Endometrium (tissue), 2 donors: ENCODE measurements around the gene TBC1D32.
"Not testable (repeated sequence)": the region's sequence is repeated elsewhere in the genome, so short reads cannot be mapped to it uniquely, and the experiment has no call there.

Source experiments
- FAIRE-seq: peaks from 2 replicates; lab custom pipeline; 2012; peaks lifted over from hg19 to GRCh38; lab: Jason Lieb, UNC
- donor health status: control.
- donor health status: control.

The TBC1D32 gene, protein sequence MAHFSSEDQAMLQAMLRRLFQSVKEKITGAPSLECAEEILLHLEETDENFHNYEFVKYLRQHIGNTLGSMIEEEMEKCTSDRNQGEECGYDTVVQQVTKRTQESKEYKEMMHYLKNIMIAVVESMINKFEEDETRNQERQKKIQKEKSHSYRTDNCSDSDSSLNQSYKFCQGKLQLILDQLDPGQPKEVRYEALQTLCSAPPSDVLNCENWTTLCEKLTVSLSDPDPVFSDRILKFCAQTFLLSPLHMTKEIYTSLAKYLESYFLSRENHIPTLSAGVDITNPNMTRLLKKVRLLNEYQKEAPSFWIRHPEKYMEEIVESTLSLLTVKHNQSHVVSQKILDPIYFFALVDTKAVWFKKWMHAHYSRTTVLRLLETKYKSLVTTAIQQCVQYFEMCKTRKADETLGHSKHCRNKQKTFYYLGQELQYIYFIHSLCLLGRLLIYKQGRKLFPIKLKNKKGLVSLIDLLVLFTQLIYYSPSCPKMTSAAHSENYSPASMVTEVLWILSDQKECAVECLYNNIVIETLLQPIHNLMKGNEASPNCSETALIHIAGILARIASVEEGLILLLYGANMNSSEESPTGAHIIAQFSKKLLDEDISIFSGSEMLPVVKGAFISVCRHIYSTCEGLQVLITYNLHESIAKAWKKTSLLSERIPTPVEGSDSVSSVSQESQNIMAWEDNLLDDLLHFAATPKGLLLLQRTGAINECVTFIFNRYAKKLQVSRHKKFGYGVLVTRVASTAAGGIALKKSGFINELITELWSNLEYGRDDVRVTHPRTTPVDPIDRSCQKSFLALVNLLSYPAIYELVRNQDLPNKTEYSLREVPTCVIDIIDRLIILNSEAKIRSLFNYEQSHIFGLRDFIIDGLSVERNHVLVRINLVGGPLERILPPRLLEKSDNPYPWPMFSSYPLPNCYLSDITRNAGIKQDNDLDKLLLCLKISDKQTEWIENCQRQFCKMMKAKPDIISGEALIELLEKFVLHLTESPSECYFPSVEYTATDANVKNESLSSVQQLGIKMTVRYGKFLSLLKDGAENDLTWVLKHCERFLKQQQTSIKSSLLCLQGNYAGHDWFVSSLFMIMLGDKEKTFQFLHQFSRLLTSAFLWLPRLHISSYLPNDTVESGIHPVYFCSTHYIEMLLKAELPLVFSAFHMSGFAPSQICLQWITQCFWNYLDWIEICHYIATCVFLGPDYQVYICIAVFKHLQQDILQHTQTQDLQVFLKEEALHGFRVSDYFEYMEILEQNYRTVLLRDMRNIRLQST

DNA sequence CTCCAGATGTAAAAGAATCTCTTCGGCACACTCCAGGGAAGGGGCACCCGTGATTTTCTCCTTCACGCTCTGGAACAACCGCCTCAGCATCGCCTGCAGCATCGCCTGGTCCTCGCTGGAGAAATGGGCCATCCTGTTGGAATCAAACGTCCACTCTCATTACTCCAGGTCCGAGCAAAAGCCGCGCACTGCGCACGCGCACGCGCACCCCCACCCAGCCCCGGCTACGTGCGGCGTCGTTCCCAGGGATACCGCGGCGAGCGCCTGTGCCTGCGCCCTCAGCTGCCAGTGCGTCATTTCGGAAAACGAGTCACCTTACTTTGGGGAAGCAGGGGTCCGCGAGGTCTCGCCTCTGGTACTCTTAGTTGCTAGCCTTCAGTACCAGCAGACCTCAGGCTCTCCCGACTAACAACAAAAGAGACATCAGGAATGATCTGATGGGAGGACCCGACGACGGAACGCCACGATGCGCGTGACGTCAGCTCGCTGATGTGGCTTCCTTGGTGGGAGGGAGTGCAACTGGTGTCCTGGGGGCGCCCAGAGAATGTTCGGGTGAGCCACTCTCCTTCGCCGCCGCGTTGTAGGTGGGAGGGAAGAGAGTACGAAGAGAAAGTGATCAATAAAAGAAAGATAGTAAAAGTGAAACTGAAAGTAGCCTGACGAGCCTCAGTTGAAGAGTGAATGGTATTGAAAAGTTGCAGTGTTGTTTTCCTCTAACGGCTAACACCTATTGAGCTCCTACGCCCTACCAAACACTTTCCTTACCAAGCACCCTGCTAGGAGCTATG is at the start of gene TBC1D32:
TSS of gene TBC1D32 (minus strand) at position 182 of the 788 bp plus-strand sequence. CDS start at position 132, 50 bp downstream.
- FAIRE-seq = peak; percentile 8

DNA sequence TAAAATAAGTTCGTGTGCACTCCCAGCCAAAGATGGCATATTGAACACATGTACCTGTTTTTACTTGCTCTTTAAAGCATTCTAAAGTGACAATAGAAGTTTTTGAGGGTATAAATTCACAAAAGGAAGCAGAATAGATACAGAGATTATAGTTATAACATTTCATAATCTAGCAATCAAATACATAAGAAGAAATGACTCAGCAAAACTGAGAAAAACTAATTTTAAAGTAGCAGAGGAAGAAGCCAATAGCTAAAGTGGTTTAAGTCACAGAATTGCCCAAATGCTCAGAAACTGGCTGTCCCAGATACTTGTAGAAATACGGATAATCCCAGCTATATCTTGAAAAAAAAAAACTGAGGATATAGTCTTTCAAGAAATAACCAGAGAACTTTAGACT is 49.2 kb upstream of the TBC1D32 start:
- no peak for FAIRE-seq

DNA sequence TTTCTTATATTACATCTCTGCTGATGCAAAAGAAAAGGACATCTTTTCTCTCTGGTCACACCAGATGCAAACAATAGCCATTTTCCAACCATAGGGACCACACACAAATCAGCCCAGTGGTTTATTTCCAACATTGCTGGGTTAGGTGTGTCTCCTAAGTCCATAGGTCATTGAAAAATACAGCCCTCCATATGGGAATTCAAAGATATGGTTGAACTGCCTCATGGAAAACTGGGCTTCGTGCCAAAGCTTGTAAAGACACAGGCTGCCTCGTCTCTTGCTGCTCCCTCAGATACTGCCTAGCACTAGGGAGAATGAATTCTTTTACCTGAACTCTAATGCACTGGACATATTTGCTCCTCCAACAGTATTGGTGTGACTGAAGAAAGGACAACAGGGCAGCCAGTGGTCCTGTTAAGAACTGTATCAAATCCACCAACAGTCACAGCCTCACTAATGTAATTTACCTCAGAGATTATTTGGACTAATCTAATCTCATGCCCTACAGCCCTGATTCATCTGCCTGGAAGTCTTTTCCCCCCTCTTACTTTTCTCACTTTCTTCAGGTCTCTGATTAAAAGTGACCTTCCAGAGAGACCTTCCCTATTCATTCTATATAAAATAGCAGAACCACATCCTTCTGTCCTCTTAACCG is 48.3 kb upstream of the TBC1D32 start:
- FAIRE-seq = peak; percentile 18

DNA sequence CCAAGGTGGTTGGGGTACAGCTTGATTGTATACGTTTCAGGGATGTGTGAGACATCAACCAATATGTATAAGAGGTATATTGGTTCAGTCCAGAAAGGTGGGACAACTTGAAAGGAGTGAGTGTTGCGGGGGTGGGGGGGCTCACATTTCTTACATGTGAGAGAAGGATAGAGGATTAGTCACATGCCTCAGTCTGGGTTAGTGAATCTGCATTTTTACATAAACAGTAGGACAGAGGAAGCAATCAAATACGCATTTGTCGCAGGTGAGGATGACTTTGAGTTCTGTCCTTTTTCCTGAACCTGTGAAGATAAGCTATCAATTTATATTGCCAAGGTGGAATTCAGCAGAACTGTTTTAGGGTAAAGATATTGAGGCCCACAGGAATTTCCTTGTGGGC is 42.1 kb upstream of the TBC1D32 start:
- no peak for FAIRE-seq

DNA sequence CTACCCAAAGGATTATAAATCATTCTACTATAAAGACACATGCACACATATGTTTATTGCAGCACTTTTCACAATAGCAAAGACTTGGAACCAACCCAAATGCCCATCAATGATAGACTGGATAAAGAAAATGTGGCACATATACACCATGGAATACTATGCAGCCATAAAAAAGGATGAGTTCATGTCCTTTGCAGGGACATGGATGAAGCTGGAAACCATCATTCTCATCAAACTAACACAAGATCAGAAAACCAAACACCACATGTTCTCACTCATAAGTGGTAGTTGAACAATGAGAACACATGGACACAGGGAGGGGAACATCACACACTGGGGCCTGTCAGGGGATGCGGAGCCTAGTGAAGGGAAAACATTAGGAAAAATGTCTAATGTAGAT is 39.9 kb upstream of the TBC1D32 start:
- not testable (repeated sequence) for FAIRE-seq

DNA sequence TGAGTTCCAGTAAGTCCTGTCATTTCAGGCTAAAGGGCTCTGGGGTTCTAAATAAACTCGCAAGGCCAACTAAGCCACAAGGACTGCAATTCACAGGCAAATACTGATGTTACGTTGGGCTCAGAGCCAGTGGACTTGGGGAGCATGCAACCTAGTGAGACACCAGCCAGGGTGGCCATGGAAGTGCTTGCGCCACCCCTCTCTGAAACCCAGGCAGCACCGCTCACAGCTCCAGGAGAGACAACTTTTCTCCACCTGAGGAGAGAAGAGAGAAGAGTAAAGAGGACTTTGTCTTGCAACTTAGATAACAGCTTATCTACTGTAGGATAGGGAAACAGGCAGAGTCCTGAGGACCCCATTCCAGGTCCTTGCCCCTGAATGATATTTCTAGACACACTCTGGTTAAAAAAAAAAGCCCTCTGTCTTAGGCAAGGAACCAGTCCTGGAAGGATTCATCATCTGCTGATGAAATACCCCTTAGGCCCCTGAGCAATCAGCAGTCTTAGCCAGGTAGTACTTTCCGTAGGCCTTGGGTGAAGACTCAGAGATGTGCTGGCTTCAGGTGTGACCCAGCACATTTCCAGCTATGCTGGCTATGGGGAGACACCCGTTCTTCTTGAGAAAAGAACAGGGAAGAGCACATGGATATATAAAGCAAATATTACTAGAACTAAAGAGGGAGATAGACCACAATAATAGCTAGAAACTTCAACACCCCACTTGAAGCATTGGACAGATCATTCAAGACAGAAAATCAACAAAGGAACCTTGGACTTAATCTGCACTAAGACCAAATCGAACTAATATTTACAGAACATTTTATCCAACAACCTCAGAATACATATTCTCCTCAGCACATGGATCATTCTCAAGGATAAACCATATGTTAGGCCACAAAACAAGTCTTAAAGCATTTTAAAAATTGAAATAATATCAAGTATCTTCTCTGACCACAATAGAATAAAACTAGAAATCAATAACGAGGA is 31.5 kb upstream of the TBC1D32 start:
- no peak for FAIRE-seq

DNA sequence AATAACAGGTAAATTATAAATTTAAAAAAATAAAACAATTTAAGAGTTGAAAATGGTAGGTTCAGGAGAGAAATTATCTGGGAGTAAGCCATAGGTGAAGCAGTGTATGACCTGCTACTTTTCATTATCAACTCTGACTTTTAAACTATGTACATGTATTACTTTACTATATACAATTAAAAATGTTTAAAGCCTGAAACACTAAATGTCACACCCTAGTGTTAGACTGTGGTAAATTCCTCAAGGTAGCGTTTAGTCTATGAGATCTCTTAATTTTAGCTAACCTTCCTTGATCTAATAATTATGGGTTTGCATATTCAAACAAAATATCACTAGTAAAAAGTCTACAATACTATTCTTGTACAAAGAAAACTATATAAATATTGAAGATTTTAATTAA is 22.3 kb upstream of the TBC1D32 start:
- FAIRE-seq = peak; percentile 62

DNA sequence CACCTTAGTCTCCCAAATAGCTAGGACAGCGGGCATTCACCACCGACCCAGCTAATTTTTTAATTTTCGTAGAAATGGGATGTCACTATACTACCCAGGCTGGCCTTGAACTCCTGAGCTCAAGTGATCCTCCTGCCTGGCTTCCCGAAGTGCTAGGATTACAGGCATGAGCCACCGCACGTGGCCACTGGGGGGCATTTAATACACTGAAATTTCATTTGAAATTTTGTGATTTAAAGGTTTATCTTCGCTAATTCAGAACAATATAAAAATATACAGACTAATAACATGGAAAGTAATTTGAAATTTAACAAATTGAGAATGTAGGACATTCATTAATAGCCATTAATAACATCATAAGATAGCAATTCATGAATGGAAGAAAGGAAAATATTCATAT is 20.5 kb upstream of the TBC1D32 start:
- FAIRE-seq = no peak

DNA sequence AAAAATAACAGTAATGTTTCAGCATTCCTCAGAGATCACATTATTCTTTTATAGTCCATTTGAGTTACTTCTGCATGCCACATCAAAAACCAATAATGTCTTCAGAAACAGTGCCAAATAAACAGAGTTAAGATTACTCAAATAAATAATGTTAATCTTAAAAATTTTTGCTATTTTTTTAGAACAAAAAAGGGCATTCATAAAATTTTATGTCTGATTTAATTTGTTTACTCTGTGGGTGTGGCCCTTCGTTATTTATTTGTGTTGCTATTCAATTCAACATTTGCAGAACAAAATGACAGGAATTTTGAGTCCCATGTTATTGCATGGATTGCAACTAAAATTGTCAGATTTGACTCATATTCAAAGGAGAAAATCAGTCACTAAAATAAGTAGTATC is 18.7 kb upstream of the TBC1D32 start:
- FAIRE-seq = peak; percentile 100

DNA sequence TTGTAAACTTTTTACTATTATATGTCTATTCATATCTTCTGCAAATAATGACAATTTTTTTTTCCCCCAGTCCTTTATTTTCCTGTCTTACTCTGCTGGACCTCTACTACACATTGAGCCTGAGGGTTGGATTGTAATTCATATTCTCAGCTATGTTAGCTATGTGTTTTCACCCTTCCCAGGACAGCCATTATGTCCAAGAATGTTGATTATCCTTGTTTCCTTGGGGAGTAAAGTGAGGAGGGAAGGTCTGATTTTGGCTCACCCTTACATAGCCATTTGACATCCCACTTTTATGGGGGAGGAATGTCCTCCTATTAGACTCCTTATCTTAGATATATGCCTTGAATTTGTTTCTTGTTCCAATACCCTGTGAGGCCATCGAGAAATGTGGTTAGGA is 17.6 kb upstream of the TBC1D32 start:
- FAIRE-seq = no peak

DNA sequence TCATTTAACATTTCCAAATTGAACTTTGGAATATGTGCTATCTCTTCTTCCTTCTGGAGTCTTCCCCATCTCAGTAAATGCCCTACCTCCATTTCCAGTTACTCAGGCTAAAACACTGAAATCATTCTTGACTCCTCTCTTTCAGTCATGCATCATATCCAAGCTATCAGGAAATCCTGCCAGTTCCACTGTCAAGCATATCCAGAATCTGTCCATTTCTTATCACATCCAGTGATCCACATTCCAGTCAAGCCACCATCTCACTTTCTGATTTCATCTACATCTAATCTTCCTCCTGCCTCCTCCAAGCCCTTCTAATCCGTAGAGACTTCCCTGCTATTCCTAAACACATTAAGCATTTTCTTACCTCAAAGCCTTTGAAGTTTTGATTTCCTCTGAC is 15.3 kb upstream of the TBC1D32 start:
- FAIRE-seq = no peak

DNA sequence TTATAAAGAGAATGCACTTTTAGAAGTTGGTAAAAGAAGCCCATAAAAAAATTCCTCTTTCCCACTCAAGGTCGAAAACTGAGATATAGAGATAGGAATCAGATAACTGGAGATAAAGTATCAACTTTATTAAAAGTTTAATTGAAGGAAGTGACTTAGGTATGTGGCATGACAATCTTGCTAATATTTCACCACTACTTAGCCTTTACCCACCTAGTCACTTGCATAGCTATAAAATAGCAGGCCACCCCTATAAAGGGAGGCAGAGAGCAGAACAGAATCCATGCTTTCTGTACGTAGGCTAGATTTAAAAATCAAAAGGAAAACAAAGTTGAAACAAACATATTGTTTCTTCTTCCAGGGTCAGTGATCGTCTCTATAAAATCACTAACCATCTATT is 13.2 kb upstream of the TBC1D32 start:
- no peak for FAIRE-seq

DNA sequence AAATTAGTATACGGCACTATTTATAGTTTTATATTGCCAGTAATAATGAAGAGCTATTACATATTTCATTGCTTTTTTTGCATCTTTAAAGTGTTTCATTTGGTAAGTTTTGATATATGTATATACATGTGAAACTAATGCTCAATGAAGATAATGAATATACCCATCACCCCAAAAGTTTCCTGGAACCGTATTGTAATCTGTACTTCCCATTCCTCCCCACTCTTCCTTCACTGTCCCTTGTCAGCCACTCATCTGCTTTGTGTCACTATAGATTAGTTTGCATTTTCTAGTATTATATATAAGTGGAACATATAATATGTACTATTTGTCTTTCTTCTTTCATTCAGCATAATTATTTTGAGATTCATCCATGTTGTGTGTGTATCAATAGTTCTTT is 10.3 kb upstream of the TBC1D32 start:
- FAIRE-seq = no peak

DNA sequence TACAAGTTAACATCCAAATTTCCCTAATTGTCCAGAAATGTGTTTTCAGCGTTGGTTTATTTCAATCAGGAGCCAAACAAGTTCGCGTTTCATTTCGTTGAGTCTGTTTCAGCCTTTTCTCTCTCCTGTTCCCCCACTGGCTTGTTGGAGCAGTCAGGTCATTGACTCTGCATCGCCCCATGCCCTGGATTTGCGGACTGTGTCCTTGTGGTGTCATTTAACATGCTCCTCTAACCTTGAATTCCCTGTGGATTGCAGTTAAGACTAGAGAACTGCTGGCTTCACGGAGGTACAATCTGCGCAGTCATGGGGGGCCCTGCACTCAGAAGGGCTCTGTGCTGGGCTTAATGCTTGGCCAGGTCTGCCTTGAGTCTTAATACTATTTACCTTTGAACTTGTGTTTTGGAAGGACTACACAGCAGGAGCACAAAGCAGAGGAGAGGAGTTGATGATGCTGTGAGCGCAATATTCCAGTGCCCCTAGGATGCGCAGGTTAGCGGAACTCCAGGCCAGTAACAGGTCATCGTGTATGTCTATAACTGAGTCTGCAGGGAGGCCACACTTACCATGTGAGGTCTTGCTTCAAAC is 5.5 kb upstream of the TBC1D32 start:
- FAIRE-seq = no peak

DNA sequence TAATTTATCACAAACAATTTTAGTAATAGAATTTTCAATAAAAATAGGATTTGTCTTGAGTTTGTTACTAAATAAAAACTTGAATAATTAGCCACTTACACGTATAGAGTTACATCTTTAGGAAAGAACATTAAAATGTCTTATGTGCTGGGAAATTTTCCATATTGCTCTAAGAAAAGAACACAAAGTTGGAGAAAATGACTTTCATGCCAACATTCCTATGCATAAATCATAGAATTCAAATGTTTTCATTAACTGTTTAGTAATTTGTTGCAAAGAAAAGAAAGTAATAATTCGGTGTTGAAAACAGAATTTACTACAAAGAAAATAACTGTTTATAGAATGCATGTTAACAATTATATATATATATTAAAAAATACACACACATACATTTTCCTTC is 4.7 kb upstream of the TBC1D32 start:
- FAIRE-seq = peak; percentile 72

DNA sequence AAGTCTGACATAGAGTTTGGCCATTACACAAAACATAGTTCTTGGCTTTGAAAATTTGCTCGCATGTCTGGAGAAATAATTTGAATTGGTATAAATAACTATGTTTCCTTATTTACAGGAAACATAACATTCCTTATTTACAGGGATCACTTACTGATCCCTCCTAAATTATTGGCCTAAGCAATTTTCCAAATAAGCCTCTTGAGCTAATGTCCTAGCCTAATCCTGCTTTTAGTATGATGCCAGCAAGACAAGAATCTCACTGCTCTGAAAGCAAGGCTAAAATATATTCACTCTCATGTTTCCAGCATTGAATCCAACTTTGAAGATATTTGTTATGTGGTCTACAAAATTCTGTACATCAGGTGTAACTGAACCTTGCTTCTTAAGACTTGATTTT is 4.1 kb upstream of the TBC1D32 start:
- no peak for FAIRE-seq

DNA sequence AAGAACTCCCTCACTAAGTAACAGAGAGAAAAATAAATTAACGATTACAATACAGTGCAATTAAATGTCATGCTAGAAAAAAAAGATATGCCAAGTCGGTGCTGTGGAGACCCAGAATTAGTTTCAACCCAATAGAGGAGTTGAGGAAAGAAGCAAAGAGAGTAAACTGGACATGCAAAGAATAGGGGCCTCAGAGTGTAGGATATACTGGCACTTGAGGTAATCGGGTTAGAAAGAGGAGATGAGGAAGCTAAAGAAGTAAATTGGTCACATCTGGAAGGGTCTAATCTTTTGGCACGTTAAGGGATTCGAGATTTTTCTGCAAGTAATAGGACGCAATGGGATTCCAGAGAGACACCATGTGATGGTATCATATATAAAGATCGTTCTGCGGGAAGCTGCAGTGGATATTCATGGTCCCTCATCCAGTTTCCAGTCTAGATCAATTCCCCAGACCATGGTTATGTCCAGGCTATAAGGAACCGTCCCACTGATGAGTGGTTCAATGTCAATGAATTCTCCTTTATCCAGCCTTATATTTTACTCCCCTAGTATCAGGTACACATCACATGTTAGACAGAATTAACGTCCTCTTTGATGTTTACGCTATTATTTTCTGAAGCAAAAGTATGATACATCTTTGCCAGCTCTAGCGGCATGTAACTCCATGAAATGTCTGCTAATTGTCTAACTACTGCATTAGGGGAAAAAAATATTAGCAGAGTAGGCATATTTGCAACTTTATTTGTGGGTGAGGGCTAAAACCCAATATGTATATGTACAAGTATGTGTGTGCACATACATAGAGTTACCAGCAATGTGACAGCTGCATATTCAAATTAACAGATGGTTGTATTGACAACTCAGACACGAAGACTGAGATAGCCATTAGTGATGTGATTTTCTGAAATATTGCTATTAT is 1.1 kb upstream of the TBC1D32 start:
- no peak for FAIRE-seq

DNA sequence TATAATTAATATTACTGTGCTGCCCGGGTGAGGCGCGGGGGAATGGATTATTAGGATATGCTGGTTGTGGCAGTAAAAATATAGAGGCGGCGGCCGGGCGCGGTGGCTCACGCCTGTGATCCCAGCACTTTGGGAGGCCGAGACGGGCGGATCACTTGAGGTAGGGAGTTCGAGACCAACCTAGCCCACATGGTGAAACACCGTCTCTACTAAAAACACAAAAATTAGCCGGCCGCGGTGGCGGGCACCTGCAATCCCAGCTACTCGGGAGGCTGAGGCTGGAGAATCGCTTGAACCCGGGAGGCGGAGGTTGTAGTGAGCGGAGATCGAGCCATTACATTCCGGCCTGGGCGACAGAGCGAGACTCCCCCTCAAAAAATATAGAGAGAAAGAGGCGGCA is 586 bp downstream of the TBC1D32 start:
- FAIRE-seq = not testable (repeated sequence)
